Measurements from ENCODE around the gene SPATA18.

SPATA18 gene

GRCh38 chr4:52054254-52054653 lies 3.1 kb downstream of the SPATA18 start:
- H3K36me3 Mint-ChIP-seq (ENCODE audit: low read depth): no peaks in the 10 kb centered on the region
- no peak for TF ChIP-seq CTCF (IDR thresholded peaks at IDR 0.05; ENCODE audit: unreplicated experiment in 3 of 3)
- peaks cover 15% of the 10 kb centered on the region for H3K9me3 Mint-ChIP-seq
- H3K4me3 Mint-ChIP-seq: no peak overlapping the region
- peaks cover 4% of the 10 kb centered on the region for H3K4me1 Mint-ChIP-seq
- peaks cover 35% of the 10 kb centered on the region for H3K27me3 Mint-ChIP-seq (ENCODE audit: low read depth)
- no peak overlapping the region for H3K27ac Mint-ChIP-seq

- TF ChIP-seq CTCF (IDR thresholded peaks at IDR 0.05; ENCODE audit: unreplicated experiment in 3 of 3): no peak
- no peaks in the 10 kb centered on the region for H3K36me3 Mint-ChIP-seq (ENCODE audit: low read depth)
- no peak overlapping the region for H3K27ac Mint-ChIP-seq
- peaks cover 12% of the 10 kb centered on the region for H3K9me3 Mint-ChIP-seq
- H3K27me3 Mint-ChIP-seq (ENCODE audit: low read depth): peaks cover 17% of the 10 kb centered on the region
- H3K4me1 Mint-ChIP-seq: peaks cover 6% of the 10 kb centered on the region
- no peak overlapping the region for H3K4me3 Mint-ChIP-seq
Measured at GRCh38 chr4:52057196-52057595, 6.1 kb downstream of the SPATA18 start.

GRCh38 chr4:52058275-52058674 lies 7.2 kb downstream of the SPATA18 start:
- Mint-ChIP-seq H3K9me3 (peaks cover 7% of the 10 kb centered on the region), H3K4me1 (peaks cover 6% of the 10 kb centered on the region), H3K4me3 (no peak overlapping the region), H3K36me3 (ENCODE audit: low read depth) (no peaks in the 10 kb centered on the region), H3K27me3 (ENCODE audit: low read depth) (peaks cover 6% of the 10 kb centered on the region), H3K27ac (no peak overlapping the region)
- no peak for TF ChIP-seq CTCF (IDR thresholded peaks at IDR 0.05; ENCODE audit: unreplicated experiment in 3 of 3)

GRCh38 chr4:52059372-52059771 lies 8.3 kb downstream of the SPATA18 start:
- Mint-ChIP-seq H3K36me3 (ENCODE audit: low read depth) (no peaks in the 10 kb centered on the region), H3K27ac (peak overlapping the region in 2 of 3 experiments; percentile 54 to 60), H3K4me1 (peaks cover 6% of the 10 kb centered on the region), H3K27me3 (ENCODE audit: low read depth) (no peaks in the 10 kb centered on the region), H3K9me3 (no peaks in the 10 kb centered on the region), H3K4me3 (no peak overlapping the region)
- no peak for TF ChIP-seq CTCF (IDR thresholded peaks at IDR 0.05; ENCODE audit: unreplicated experiment in 3 of 3)

- Mint-ChIP-seq H3K27me3 (ENCODE audit: low read depth) (no peaks in the 10 kb centered on the region), H3K4me1 (peaks cover 10% of the 10 kb centered on the region), H3K4me3 (no peak overlapping the region), H3K27ac (peak overlapping the region in 2 of 3 experiments; percentile 4 to 41), H3K36me3 (ENCODE audit: low read depth) (no peaks in the 10 kb centered on the region), H3K9me3 (peaks cover 4% of the 10 kb centered on the region)
- TF ChIP-seq CTCF (IDR thresholded peaks at IDR 0.05; ENCODE audit: unreplicated experiment in 3 of 3): no peak
Measured at GRCh38 chr4:52069571-52069970, 18.5 kb downstream of the SPATA18 start.

- TF ChIP-seq CTCF (IDR thresholded peaks at IDR 0.05; ENCODE audit: unreplicated experiment in 3 of 3): no peak
- H3K4me1 Mint-ChIP-seq: peaks cover 16% of the 10 kb centered on the region
- H3K9me3 Mint-ChIP-seq: peaks cover 4% of the 10 kb centered on the region
- peak overlapping the region in 2 of 3 experiments; percentile 12 to 27 for H3K4me3 Mint-ChIP-seq
- H3K27ac Mint-ChIP-seq: peak overlapping the region; percentile 29 to 45 (median 39)
- H3K27me3 Mint-ChIP-seq (ENCODE audit: low read depth): peaks cover 15% of the 10 kb centered on the region
- no peaks in the 10 kb centered on the region for H3K36me3 Mint-ChIP-seq (ENCODE audit: low read depth)
Measured at GRCh38 chr4:52071791-52072546, 20.9 kb downstream of the SPATA18 start.
